Stimulated activated naive CD8-positive, alpha-beta T cell treated with anti-CD3 and anti-CD28 coated beads, Interleukin-15, Interleukin-2, amounts not matched to agents 100 U/mL and 50 U/mL, for 24 hours (primary cell): Measurements from ENCODE around the gene PGAM2.
A peak's percentile ranks its signal among the peaks of the same experiment; 100 is the strongest.

Experiments used
- ATAC-seq: fragments of 150-1000 bp; cut with Tn5 transposase; one replicate; pipeline ENCODE4 v1.10.0; 2021
- DNase-seq: peaks from one replicate; pipeline ENCODE4 v3.0.0; 2021

The PGAM2 gene

GRCh38 chr7:44065431-44066110, at the start of gene PGAM2:
PGAM2 (minus strand) TSS chr7:44065567; CDS start chr7:44065529, 38 bp downstream.
- ATAC-seq: peak; percentile 25
- DNase-seq: no peak

GRCh38 chr7:44114586-44115310, 49.4 kb upstream of the PGAM2 start:
- ATAC-seq (no peak), DNase-seq (no peak)

GRCh38 chr7:44113764-44114354, 48.5 kb upstream of the PGAM2 start:
- ATAC-seq (no peak), DNase-seq (no peak)

- DNase-seq: no peak
- ATAC-seq: no peak
These were observed 47.8 kb upstream of the PGAM2 start for GRCh38 chr7:44112997-44113763.

GRCh38 chr7:44112231-44112996, 47.0 kb upstream of the PGAM2 start:
- no peak for ATAC-seq
- no peak for DNase-seq

GRCh38 chr7:44111761-44112160, 46.4 kb upstream of the PGAM2 start:
- ATAC-seq (no peak), DNase-seq (no peak)

GRCh38 chr7:44110719-44111635, 45.6 kb upstream of the PGAM2 start:
- DNase-seq: no peak
- ATAC-seq: no peak

- ATAC-seq: no peak
- no peak for DNase-seq
These were observed 44.6 kb upstream of the PGAM2 start for GRCh38 chr7:44109991-44110390.

GRCh38 chr7:44108768-44109750, 43.7 kb upstream of the PGAM2 start:
- no peak for ATAC-seq
- DNase-seq: no peak

- ATAC-seq: no peak
- no peak for DNase-seq
These were observed 42.8 kb upstream of the PGAM2 start for GRCh38 chr7:44107961-44108767.

- DNase-seq: no peak
- no peak for ATAC-seq
These were observed 42.0 kb upstream of the PGAM2 start for GRCh38 chr7:44107116-44107960.

GRCh38 chr7:44106311-44107065, 41.1 kb upstream of the PGAM2 start:
- DNase-seq (no peak), ATAC-seq (no peak)

- DNase-seq (no peak), ATAC-seq (no peak)
These were observed 40.5 kb upstream of the PGAM2 start for GRCh38 chr7:44105832-44106231.

GRCh38 chr7:44104860-44105771, 39.7 kb upstream of the PGAM2 start:
- ATAC-seq (peak; percentile 20), DNase-seq (peak; percentile 31)

GRCh38 chr7:44103923-44104859, 38.8 kb upstream of the PGAM2 start, which contains the start of gene AEBP1:
AEBP1 (plus strand) TSS chr7:44104345; CDS start chr7:44104666, 321 bp downstream.
- peak; percentile 50 for DNase-seq
- ATAC-seq: peak; percentile 47
